HCT116 (cell line): ENCODE results near the gene SDK2. TPM values are rescaled to one million over a fixed set of nuclear protein-coding genes. Genes with fewer than 3 reads are reported as not detected.

Experiments used
- ATAC-seq: fragments of 200-7000 bp; cut with Tn5 transposase; 2 replicates; pipeline ENCODE4 v1.9.1; 2020; ENCODE audit warnings: mild to moderate bottlenecking, moderate library complexity
- BruUV-seq: library from RNA; stranded (reverse); fragments of 400-500 nt; replicated peaks from 2 replicates; lab custom pipeline; 2021; lab: Mats Ljungman, UMichigan
- CTCF ChIA-PET: fragments of 300-600 bp; sonication (Branson Sonifier 250); formaldehyde crosslinking; loops from one replicate; lab custom pipeline; 2021; ENCODE audit warnings: antibody characterized with exemption; lab: Charles Lee
- POLR2A ChIA-PET: fragments of 300-600, 350-600 bp; sonication (Branson Sonifier 250); formaldehyde crosslinking; loops from one replicate; lab custom pipeline; 2021; ENCODE audit warnings: antibody characterized with exemption; lab: Charles Lee
- RAD21 ChIA-PET, 2 experiments: fragments of 300-600 bp; sonication (Branson Sonifier 250); formaldehyde crosslinking; loops; one replicate each; lab custom pipeline; 2023; ENCODE audit warnings: low total read pairs in 2 of 2; ENCODE audit not compliant: uncharacterized antibody in 2 of 2, unreplicated experiment in 2 of 2, low non-redundant PET in 1 of 2; lab: Charles Lee
- DNase-seq: peaks from one replicate; pipeline ENCODE4 v3.0.0-alpha.2; 2010; ENCODE audit warnings: low read depth, low spot score
- H2AFZ ChIP-seq: fragments of 200-600 bp; shearing (Covaris generic), sonication (generic); 2 replicates; pipeline ENCODE4 v1.6.1; 2017; ENCODE audit warnings: low read depth, mixed run types, mixed read lengths, antibody characterized with exemption, low read length; ENCODE audit not compliant: poor library complexity, severe bottlenecking
- H3K27ac ChIP-seq: 2 replicates; pipeline ENCODE4 v1.5.1; 2012; ENCODE audit warnings: low read depth, low read length
- H3K27me3 ChIP-seq: fragments of 200-600 bp; sonication (generic); 2 replicates; pipeline ENCODE4 v1.6.1; 2016; ENCODE audit warnings: mixed run types, low read length, mixed read lengths; ENCODE audit not compliant: insufficient read depth
- H3K36me3 ChIP-seq, 2 experiments: fragments of 200-500 bp in 1 of 2; fragments of 200-600 bp in 1 of 2; sonication (Bioruptor generic) in 1 of 2; sonication (generic) in 1 of 2; 2 replicates each; pipeline versions ENCODE4 v1.5.1 to v1.6.1; 2014 to 2016; ENCODE audit warnings: low read length in 2 of 2, inconsistent platforms in 1 of 2, mixed read lengths in 1 of 2, mixed run types in 1 of 2; ENCODE audit not compliant: insufficient read depth in 2 of 2, control insufficient read depth in 1 of 2
- H3K4me1 ChIP-seq, 2 experiments: fragments of 200-600 bp in 1 of 2; sonication (generic) in 1 of 2; 2 replicates each; pipeline versions ENCODE4 v1.5.1 to v1.6.1; 2012 to 2017; ENCODE audit warnings: low read length in 2 of 2, inconsistent platforms in 1 of 2, mild to moderate bottlenecking in 1 of 2, mixed read lengths in 1 of 2, mixed run types in 1 of 2, moderate library complexity in 1 of 2; ENCODE audit not compliant: insufficient read depth in 2 of 2, control insufficient read depth in 1 of 2
- H3K4me2 ChIP-seq: fragments of 200-600 bp; sonication (generic); 2 replicates; pipeline ENCODE4 v1.6.1; 2017; ENCODE audit warnings: mixed run types, low read length, mixed read lengths
- H3K4me3 ChIP-seq, 2 experiments: fragments of 200-600 bp in 1 of 2; sonication (generic) in 1 of 2; replicated peaks in 1 of 2; 2 replicates each; pipeline ENCODE4 v1.5.1; 2011 to 2016; ENCODE audit warnings: low read length in 2 of 2, control low read depth in 1 of 2, low read depth in 1 of 2, mild to moderate bottlenecking in 1 of 2, mixed read lengths in 1 of 2, mixed run types in 1 of 2
- H3K79me2 ChIP-seq: fragments of 200-600 bp; sonication (generic); 2 replicates; pipeline ENCODE4 v1.6.1; 2017; ENCODE audit warnings: mild to moderate bottlenecking, mixed run types, low read length, moderate library complexity, mixed read lengths; ENCODE audit not compliant: insufficient read depth
- H3K9ac ChIP-seq: fragments of 200-600 bp; sonication (generic); 2 replicates; pipeline ENCODE4 v1.6.1; 2016; ENCODE audit warnings: low read length, mixed read lengths
- H3K9me2 ChIP-seq: fragments of 200-600 bp; sonication (generic), shearing (Covaris generic); 2 replicates; pipeline ENCODE4 v1.6.1; 2017; ENCODE audit warnings: mixed run types, mild to moderate bottlenecking, moderate library complexity; ENCODE audit not compliant: insufficient read depth
- H3K9me3 ChIP-seq, 2 experiments: fragments of 200-500 bp in 1 of 2; fragments of 200-600 bp in 1 of 2; sonication (Bioruptor generic) in 1 of 2; sonication (generic) in 1 of 2; 2 replicates each; pipeline ENCODE4 v1.6.1; 2014 to 2017; ENCODE audit warnings: low read length in 2 of 2, mixed read lengths in 2 of 2, inconsistent platforms in 1 of 2, low read depth in 1 of 2, mild to moderate bottlenecking in 1 of 2, mixed run types in 1 of 2, moderate library complexity in 1 of 2; ENCODE audit not compliant: control insufficient read depth in 1 of 2, insufficient read depth in 1 of 2
- H4K20me1 ChIP-seq: fragments of 200-600 bp; sonication (generic), shearing (Covaris generic); 2 replicates; pipeline ENCODE4 v1.6.1; 2017; ENCODE audit warnings: mixed run types, mild to moderate bottlenecking, moderate library complexity; ENCODE audit not compliant: insufficient read depth
- CBX3 ChIP-seq: IDR thresholded peaks from 2 replicates; pipeline ENCODE4 v1.6.1; 2012; ENCODE audit warnings: low read depth
- CEBPB ChIP-seq: IDR thresholded peaks from 2 replicates; pipeline ENCODE4 v1.6.1; 2012; ENCODE audit warnings: low read depth
- EZH2 ChIP-seq: fragments of 200-600 bp; sonication (generic); IDR thresholded peaks from 2 replicates; pipeline ENCODE4 v1.6.1; 2017; ENCODE audit warnings: antibody characterized with exemption, mixed run types
- FOSL1 ChIP-seq: IDR thresholded peaks from 2 replicates; pipeline ENCODE4 v1.6.1; 2012; ENCODE audit warnings: low read depth
- JUND ChIP-seq: IDR thresholded peaks from 2 replicates; pipeline ENCODE4 v1.6.1; 2012
- SIN3A ChIP-seq: IDR thresholded peaks from 2 replicates; pipeline ENCODE4 v1.6.1; 2012; ENCODE audit warnings: low read depth
- SP1 ChIP-seq: IDR thresholded peaks from 2 replicates; pipeline ENCODE4 v1.6.1; 2012; ENCODE audit warnings: low read depth
- SRF ChIP-seq: IDR thresholded peaks from 2 replicates; pipeline ENCODE4 v1.6.1; 2012; ENCODE audit warnings: low read depth
- TCF7L2 ChIP-seq: IDR thresholded peaks from 2 replicates; pipeline ENCODE4 v1.7.0; 2011; ENCODE audit warnings: borderline replicate concordance, inconsistent platforms; ENCODE audit not compliant: insufficient read depth, insufficient read length; ENCODE audit errors: extremely low read depth
- YY1 ChIP-seq: IDR thresholded peaks from 2 replicates; pipeline ENCODE4 v1.6.1; 2011; ENCODE audit warnings: low read length, low read depth, moderate library complexity, mild to moderate bottlenecking; ENCODE audit not compliant: insufficient replicate concordance; ENCODE audit errors: extremely low read depth
- ZFX ChIP-seq: fragments of 450-650 bp; IDR thresholded peaks from 2 replicates; pipeline ENCODE4 v1.6.1; 2017
- intact Hi-C: fragments of 100-400 bp; cut with micrococcal nuclease; formaldehyde crosslinking; loops from 2 replicates; pipeline ENCODE4 v1.10.0; 2022
- total RNA-seq: library from RNA; stranded (reverse); gene quantifications from one replicate; pipeline ENCODE4 v1.2.1, GENCODE V29; 2021; ENCODE audit not compliant: unreplicated experiment
- TF ChIP-seq, protein P1 (sequence below): IDR thresholded peaks from 2 replicates; pipeline ENCODE4 v1.6.1; 2012

Gene SDK2
- total RNA-seq, 1 experiment from 2014 or later: 0.10 TPM

DNA sequence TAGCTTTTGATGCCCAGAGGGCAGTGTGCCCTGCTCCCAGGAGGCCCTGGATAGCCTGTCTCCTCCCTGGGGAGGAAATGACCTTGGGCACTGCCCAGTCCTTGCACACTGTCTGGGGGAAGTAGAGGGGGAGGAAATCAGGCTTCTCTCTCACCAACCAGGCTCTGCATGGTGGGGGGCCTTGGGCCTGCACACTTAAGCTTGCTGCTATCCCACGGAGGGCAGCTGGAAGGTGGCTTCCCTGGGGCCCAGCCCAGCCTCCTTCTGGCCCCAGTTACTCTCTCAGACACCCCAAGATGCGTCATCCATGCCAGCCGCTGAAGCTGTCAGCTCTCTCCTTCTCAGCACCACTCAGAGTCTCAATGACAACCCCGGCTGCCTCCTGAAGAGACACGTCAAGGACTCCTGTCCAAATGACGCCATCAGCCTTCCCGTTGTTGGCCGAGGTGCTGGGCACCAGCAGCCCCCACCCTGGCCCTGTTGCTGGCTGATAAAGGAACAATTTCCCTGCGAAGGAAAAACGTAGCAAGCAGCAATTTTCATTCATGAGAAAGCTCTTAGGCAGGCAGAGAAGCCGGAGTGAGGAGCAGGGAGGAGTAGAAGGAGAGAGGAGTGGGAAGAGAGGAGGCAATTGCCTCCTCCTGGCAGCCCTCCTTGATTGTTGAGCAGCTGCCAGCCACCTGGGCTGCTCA, 95.5 kb downstream of the SDK2 start:
- Histone ChIP-seq H3K4me1 (peaks cover 7% of the 10 kb centered on the region in 2 experiments; a peak in 3 of 4 replicates), H4K20me1 (no peaks in the 10 kb centered on the region), H3K27ac (no peak overlapping the region), H3K9ac (no peak overlapping the region), H3K79me2 (no peaks in the 10 kb centered on the region), H3K36me3 (no peaks in the 10 kb centered on the region), H3K9me2 (no peaks in the 10 kb centered on the region), H2AFZ (no peak overlapping the region), H3K9me3 (no peaks in the 10 kb centered on the region), H3K27me3 (no peaks in the 10 kb centered on the region; the same call in 1 of the 2 replicates), H3K4me2 (no peak overlapping the region), H3K4me3 (no peak overlapping the region)
- BruUV-seq: no TSS peak
- CTCF ChIA-PET: interaction anchor here (1.4 kb wide), 1 partner anchor 119 kb away, joined by 3 read pairs; no protein-coding TSS in a partner anchor
- RAD21 ChIA-PET: no interaction called here
- DNase-seq (no peak), ATAC-seq (no peak)
- no peak for TF ChIP-seq JUND
- TF ChIP-seq CEBPB: no peak
- TF ChIP-seq FOSL1: no peak
- no peak for TF ChIP-seq TCF7L2
- TF ChIP-seq SIN3A: no peak
- TF ChIP-seq ZFX: no peak
- TF ChIP-seq, protein P1, sequence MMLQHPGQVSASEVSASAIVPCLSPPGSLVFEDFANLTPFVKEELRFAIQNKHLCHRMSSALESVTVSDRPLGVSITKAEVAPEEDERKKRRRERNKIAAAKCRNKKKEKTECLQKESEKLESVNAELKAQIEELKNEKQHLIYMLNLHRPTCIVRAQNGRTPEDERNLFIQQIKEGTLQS: no peak
- TF ChIP-seq CBX3: no peak
- no peak for TF ChIP-seq SP1
- no peak for TF ChIP-seq YY1
- no peak for TF ChIP-seq EZH2
- TF ChIP-seq SRF: no peak
- POLR2A ChIA-PET: no interaction called here
- intact Hi-C loops: no loop called here
